IPS-NIHi7 (cell line): ENCODE measurements around the gene BCLAF3.

Experiments
- DNase-seq: peaks from one replicate; pipeline ENCODE4 v3.0.0; 2012; ENCODE audit warnings: mixed read lengths; ENCODE audit errors: extremely low spot score

The BCLAF3 gene

DNA sequence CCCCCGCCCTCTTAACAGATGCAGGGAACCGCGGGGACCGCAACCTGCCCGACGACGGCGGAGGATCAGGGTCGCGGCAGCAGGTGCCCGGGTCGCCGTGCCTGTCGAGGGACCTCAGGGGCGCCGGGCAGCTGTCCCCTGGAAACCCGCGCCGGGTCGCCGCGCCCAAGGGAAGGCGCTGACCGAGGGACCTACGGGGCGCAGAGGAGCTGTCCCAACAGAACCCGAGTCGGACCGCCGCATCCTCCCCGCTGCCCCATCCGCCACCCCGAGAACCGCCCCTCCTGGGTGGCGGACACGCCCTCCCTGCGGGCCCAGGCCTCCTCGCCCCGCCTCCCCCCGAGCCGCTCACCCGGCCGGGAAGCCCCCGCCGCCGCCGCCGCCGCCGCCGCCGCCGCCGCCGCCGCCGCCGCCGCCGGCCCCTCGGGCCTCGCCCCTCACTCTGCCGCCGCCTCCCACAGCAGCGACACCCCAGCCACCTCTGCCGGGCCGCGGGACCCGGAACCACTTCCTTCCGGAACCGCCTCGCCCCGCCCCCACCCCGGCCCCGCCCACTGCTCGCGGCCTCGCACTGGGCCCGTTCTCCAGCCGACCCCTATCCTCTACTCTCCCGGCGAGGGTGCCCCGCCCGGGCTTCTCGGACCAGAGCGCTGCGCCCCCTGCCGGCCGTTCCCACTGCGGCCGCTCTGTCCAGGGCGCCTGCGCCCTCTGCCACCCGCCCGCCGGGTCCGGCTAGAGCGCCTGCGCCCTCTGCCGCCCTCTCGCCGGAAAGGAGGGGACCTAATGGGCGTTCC lies at the start of gene BCLAF3:
TSS of gene BCLAF3 (minus strand) at position 506 of the 794 bp plus-strand sequence. CDS start 20,797 bp downstream, outside the sequence.
- peak; percentile 99 for DNase-seq

DNA sequence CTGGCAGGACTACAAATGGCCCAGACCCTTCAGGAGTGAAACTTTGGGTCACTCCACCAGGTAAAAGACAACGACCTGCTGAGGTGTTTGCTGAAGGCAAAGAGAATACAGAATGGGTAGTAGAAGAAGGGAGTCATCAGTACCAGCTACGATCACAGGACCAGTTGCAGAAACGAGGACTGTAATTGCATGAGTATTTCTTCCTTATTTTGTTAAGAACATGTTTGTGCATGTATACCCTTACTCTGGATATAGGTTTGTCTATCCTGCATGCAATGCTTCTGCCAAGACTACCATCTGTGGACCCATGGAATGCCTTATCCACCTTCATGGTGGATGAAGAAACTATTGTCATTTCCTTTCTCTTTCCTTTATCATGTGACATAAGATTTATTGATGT lies 48.1 kb upstream of the BCLAF3 start:
- no peak for DNase-seq

DNA sequence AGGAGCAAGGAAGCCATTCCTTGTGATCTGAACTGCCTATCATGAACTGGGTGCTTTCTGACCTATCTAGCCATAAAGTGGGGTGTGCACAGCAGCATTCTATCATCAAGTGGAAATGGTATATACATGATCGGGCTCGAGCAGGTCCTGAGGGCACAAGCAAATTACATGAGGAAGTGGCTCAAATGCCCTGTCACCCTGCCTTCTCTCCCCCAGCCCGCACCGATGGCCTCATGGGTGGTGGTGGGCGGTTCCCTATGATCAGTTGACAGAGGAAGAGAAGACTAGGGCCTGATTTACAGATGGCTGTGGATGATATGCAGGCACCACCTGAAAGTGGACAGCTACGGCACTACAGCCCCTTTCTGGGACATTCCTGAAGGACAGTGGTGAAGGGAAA lies 46.3 kb upstream of the BCLAF3 start:
- no peak for DNase-seq

DNA sequence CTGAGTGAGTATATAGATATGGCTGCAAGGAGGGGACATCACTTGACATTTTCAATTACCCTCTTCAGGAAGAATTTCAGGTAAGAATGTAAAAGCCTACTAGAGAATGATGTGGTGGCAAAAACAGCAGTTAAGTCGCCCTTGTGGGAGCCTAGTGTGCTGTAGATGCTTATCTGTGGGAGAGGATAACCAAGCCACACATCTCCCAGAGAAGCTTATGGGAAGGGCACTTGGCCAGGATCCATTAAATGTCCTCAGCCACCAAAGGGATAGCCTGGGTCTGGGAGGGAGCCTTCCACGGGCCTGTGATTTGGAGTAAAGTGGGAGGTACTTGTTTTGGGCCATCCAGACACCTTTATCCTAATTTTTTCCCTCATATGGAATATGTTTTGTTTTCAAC lies 41.3 kb upstream of the BCLAF3 start:
- DNase-seq = no peak

GRCh38 chrX:20029728-20030127 lies 38.9 kb upstream of the BCLAF3 start:
- no peak for DNase-seq

DNA sequence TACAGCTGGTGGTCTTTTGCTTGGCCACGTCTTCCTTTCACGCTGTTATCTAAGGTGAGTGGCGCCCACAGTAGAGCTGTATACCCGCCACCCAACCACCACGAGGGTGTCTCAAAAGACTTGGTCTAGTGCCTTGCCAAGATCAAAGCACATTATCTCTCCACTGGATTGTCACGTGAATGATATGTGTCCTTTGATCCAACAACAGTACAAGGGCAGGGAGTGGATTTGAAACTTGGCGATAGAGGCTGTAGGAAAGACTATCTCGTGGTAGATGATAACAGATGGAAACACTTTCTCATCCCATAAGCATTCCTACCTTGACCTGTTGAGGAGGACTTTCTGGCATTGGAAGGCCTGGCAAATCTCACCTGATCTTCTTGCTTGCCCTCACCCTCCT lies 37.7 kb upstream of the BCLAF3 start:
- no peak for DNase-seq

- no peak for DNase-seq
These were observed 35.4 kb upstream of the BCLAF3 start for GRCh38 chrX:20026278-20026677.

DNA sequence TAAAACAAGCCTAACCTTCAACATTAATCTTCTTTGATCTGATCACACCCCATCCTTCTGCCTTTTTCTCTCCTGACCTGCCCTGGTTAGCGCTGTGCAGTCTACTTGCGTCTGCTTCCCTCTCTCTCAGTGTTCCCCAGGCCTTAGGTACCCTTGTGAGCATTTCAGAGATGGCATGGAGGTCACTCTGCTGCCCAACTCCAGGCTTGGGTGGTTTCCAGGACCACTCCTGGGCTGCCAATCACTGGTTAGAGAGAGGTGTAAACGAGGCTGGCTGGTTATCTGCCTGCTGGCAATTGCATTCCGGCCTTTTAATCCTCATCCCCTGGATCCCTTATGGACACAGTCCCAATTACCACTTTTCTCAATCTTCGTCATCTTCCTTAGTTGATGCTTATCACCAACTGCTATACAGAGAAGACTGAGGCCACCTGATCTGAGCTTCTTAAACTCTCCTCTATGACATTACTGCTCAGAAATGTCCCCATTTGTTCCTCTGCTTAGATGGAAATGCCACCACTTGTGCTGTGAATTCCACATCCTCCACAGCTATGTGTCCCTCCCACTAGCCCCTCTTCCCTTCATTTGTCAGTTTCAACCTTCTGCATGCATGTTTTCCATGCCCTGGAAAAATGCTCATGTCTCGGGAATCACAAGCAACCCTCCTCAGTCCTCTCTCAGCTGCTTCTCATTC lies 29.0 kb upstream of the BCLAF3 start:
- no peak for DNase-seq

DNA sequence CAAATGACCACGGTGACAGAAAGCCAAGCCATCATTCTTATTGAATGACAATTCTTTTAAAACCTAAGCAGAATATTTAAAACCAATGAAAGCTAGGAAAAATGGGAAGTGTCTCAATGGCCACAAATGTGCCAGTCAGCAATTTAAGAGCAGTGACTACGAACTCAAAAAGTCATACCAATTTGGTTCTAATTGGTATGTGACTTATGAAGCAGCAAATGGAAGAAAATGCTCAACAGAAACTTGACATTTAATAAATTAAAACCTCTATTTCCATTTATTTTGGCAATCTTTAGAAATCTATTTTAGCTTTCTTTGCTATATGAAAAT lies 25.7 kb upstream of the BCLAF3 start:
- no peak for DNase-seq

DNA sequence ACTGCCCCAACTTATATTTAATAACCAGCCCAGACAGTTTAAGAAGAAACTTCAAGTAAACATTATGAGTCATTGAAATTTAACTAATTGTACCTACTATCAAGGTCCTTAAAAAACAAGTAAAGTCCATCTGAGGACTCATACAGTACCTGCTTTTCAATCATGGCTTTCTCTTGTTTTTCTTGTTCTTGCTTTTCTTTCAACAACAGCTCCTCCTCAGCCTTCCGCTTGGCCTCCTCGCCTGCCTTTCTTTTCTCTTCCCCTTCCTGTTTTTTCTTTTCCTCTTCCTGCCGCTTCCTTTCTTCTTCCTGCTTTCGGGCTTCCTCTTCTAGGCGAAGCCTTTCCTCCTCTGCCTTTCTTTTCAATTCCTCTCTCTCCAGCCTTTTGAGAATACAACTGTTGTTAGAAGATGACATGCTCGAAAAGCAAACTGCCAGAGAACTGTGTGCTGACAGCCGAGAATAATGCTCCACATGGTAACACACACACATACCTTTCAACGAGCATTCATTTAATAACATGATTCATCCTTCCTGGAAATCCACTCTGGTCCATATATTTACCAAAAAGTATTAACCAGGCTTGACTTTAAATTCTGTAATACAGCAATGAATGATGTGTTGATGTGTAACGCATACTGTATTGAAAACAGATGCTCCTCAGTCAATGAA lies 25.2 kb upstream of the BCLAF3 start:
- DNase-seq = no peak

DNA sequence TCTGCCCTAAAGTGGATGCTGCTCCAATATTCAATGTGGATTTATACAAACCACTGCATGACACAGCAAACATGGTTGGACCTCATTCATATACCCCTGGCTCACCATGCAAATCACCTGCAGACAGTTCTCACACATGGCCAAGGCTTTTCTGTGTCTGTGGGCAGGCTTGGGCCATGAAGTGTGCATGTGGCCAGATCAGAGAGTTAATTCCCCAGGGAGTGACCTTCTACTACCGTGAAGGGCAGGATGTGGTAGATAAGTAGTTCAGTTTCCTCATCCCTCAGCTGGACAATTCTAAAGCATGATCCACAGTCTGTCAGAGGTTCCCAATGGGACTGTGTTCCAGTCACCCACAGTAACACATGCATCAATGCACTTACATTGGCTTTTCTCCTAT lies 24.6 kb upstream of the BCLAF3 start:
- DNase-seq = no peak

DNA sequence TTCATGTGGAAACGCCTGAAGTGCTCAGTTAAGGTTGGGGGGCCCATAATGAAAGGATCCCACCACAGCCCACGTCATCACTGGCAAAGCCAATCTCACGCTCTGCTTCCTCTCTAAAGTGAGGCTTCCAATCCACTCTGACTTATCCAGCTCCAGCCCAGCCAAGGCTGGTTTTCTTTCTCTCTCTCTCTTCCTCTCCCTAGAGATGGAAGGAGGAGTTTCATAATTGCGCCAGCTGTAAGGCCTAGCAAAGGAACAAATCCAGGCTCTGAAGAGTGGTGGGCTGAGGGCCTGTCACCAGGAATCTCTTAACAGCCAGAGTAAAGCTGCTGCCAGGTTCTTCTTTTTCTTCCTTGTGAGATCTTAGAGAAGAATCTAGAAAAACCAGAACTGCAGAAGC lies 20.7 kb upstream of the BCLAF3 start:
- no peak for DNase-seq

- DNase-seq = no peak
These were observed 17.2 kb upstream of the BCLAF3 start for GRCh38 chrX:20007962-20008622.

- DNase-seq = no peak
These were observed 15.0 kb upstream of the BCLAF3 start for GRCh38 chrX:20005883-20006282.

GRCh38 chrX:20001588-20001987 lies 10.7 kb upstream of the BCLAF3 start:
- DNase-seq = peak; percentile 41

DNA sequence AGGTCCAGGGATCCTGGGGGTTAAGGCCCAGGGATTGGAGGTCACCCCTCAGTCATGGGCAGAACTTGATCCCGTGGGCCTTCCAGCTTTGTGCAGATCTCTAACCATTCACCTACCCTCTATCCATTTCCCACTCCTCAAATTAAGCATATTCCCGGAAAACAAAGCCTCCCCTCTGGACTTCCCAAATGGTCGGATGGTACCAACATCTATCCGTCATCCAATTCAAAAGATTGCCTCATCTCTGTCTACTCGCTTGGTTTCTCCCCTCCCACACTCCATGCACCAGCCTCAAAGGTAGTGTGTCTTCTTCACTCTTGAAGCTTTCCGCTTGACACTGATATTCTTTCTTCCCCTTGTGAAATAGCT lies 473 bp upstream of the BCLAF3 start:
- no peak for DNase-seq

DNA sequence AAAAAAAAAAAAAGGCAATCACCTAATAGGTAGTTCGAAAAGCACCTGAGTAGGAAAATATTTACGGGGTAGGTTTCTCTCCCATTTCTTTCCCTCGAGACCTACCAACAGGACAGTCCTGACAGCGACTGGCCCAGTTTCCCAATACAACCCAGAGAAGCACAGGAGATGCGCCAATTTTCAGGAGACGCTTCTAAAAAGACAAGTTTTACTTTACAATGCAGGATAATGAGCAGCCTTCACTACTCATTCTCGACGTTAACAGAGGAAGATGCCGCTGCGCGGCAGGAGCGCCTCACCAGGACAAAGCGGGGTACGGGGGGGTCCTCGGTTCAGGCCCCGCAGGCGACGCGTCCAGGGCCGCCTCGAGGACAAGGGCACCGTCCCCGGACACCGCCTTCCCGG lies 708 bp downstream of the BCLAF3 start:
- DNase-seq = no peak

GRCh38 chrX:19987856-19988255 lies 3.0 kb downstream of the BCLAF3 start:
- DNase-seq = no peak

GRCh38 chrX:19986531-19986930 lies 4.3 kb downstream of the BCLAF3 start:
- DNase-seq = no peak

DNA sequence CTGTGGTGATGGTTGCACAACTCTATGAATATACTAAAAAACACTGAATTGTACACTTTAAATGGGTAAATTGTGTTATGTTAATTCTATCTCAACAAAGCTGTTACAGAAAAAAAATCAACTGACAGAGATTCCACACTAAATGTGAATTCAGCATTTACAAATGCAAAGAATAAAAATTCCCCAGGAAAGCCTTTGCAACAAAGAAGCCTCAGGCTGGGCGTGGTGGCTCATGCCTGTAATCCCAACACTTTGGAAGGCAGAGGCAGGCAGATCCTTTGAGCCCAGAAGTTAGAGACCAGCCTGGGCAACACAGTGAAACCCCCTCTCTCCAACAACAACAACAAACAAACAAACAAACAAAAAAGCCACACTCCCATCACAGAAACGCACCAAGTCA lies 8.9 kb downstream of the BCLAF3 start:
- DNase-seq = no peak

- DNase-seq = no peak
These were observed 15.0 kb downstream of the BCLAF3 start for GRCh38 chrX:19975845-19976244.

DNA sequence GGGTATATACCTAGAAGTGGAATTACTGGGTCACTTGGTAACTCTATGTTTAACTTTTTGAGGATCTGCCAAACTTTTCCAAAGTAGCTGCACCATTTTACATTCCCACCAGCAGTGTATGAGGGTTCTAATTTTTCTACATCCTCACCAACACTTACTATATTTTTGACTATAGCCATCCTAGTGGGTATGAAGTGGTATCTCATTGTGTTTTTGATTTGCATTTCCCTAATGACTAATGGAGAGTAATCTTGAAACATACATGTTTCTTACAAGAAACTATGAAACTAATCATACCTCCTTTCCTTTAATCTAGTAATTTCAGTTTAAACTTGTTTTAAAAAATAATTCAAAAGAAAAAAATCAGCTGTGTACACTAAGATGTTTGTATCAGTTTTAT lies 17.9 kb downstream of the BCLAF3 start:
- DNase-seq = no peak

DNA sequence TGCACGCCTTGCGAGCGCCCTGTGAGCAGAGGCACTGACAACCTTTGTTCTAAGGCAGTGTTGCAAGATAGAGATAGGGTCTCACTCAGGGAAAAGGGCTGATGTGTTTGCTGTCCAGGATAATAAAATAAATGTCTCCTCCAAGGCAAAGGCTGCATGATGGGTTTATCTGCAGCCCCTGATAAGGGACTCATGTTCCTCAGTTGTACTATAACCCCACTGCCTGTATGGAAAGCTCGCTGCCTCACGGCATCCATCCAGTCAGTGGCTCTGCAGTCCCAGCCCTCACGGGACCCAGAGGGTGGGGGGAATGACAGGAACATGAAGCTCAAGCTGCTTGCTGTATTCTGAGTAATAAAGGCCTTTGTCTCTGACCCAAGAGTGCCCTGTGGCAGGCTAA lies 22.6 kb downstream of the BCLAF3 start:
- DNase-seq = no peak
